Measurements from ENCODE around the gene NOS1AP.
"Not testable (repeated sequence)": the region's sequence is repeated elsewhere in the genome, so short reads cannot be mapped to it uniquely, and the experiment has no call there.

The NOS1AP gene

GRCh38 chr1:162056579-162056978 is 12.9 kb upstream of the NOS1AP start:
- Histone ChIP-seq H3K36me3 (ENCODE audit: insufficient read depth, insufficient read length, low read length) (no peaks in the 10 kb centered on the region), H3K9me3 (ENCODE audit: insufficient read depth, low read length) (no peaks in the 10 kb centered on the region)

GRCh38 chr1:162059721-162060120 is 9.8 kb upstream of the NOS1AP start:
- H3K4me1 ChIP-seq (ENCODE audit: insufficient read depth, insufficient read length) = peaks cover 3% of the 10 kb centered on the region
- no peak overlapping the region for H3K9ac ChIP-seq (ENCODE audit: insufficient read length, low read depth)
- no peaks in the 10 kb centered on the region for H3K27me3 ChIP-seq (ENCODE audit: insufficient read depth, insufficient read length)
- TF ChIP-seq ZNF274 (IDR thresholded peaks at IDR 0.05; ENCODE audit: low read depth, low read length) (no peak), SUZ12 (IDR thresholded peaks at IDR 0.05; ENCODE audit: extremely low read depth, insufficient read depth, insufficient read length) (no peak), YY1 (IDR thresholded peaks at IDR 0.05; ENCODE audit: insufficient read depth, insufficient read length) (no peak)
- H3K9me3 ChIP-seq (ENCODE audit: insufficient read depth, low read length) = no peaks in the 10 kb centered on the region
- H3K4me3 ChIP-seq (ENCODE audit: insufficient read length, low read depth) = no peak overlapping the region
- no peak for DNase-seq (ENCODE audit: low read depth, low spot score)
- no peaks in the 10 kb centered on the region for H3K36me3 ChIP-seq (ENCODE audit: insufficient read depth, insufficient read length, low read length)

More at GRCh38 chr1:162056579-162056978, 12.9 kb upstream of the NOS1AP start:
- Histone ChIP-seq H3K27me3 (ENCODE audit: insufficient read depth, insufficient read length) (no peaks in the 10 kb centered on the region), H3K4me3 (ENCODE audit: insufficient read length, low read depth) (no peak overlapping the region), H3K4me1 (ENCODE audit: insufficient read depth, insufficient read length) (peaks cover 3% of the 10 kb centered on the region), H3K9ac (ENCODE audit: insufficient read length, low read depth) (no peak overlapping the region)
- DNase-seq (ENCODE audit: low read depth, low spot score) = no peak
- TF ChIP-seq YY1 (IDR thresholded peaks at IDR 0.05; ENCODE audit: insufficient read depth, insufficient read length) = no peak
- no peak for TF ChIP-seq ZNF274 (IDR thresholded peaks at IDR 0.05; ENCODE audit: low read depth, low read length)
- TF ChIP-seq SUZ12 (IDR thresholded peaks at IDR 0.05; ENCODE audit: extremely low read depth, insufficient read depth, insufficient read length) = no peak

- H3K4me1 ChIP-seq (ENCODE audit: insufficient read depth, insufficient read length) = peaks cover under 1% of the 10 kb centered on the region
- DNase-seq (ENCODE audit: low read depth, low spot score) = no peak
- H3K27me3 ChIP-seq (ENCODE audit: insufficient read depth, insufficient read length) = no peaks in the 10 kb centered on the region
- no peaks in the 10 kb centered on the region for H3K36me3 ChIP-seq (ENCODE audit: insufficient read depth, insufficient read length, low read length)
- no peak overlapping the region for H3K9ac ChIP-seq (ENCODE audit: insufficient read length, low read depth)
- TF ChIP-seq ZNF274 (IDR thresholded peaks at IDR 0.05; ENCODE audit: low read depth, low read length) (no peak), SUZ12 (IDR thresholded peaks at IDR 0.05; ENCODE audit: extremely low read depth, insufficient read depth, insufficient read length) (no peak), YY1 (IDR thresholded peaks at IDR 0.05; ENCODE audit: insufficient read depth, insufficient read length) (no peak)
- H3K9me3 ChIP-seq (ENCODE audit: insufficient read depth, low read length) = no peaks in the 10 kb centered on the region
- H3K4me3 ChIP-seq (ENCODE audit: insufficient read length, low read depth) = no peak overlapping the region
These were observed 9.2 kb upstream of the NOS1AP start for GRCh38 chr1:162060314-162060713.

- TF ChIP-seq YY1 (IDR thresholded peaks at IDR 0.05; ENCODE audit: insufficient read depth, insufficient read length) (no peak), ZNF274 (IDR thresholded peaks at IDR 0.05; ENCODE audit: low read depth, low read length) (no peak), SUZ12 (IDR thresholded peaks at IDR 0.05; ENCODE audit: extremely low read depth, insufficient read depth, insufficient read length) (no peak)
- no peaks in the 10 kb centered on the region for H3K4me1 ChIP-seq (ENCODE audit: insufficient read depth, insufficient read length)
- no peaks in the 10 kb centered on the region for H3K9me3 ChIP-seq (ENCODE audit: insufficient read depth, low read length)
- no peak for DNase-seq (ENCODE audit: low read depth, low spot score)
- no peak overlapping the region for H3K4me3 ChIP-seq (ENCODE audit: insufficient read length, low read depth)
- H3K27me3 ChIP-seq (ENCODE audit: insufficient read depth, insufficient read length) = peaks cover 2% of the 10 kb centered on the region
- H3K36me3 ChIP-seq (ENCODE audit: insufficient read depth, insufficient read length, low read length) = no peaks in the 10 kb centered on the region
- H3K9ac ChIP-seq (ENCODE audit: insufficient read length, low read depth) = no peak overlapping the region
These were observed 6.9 kb upstream of the NOS1AP start for GRCh38 chr1:162062542-162063015.

- Histone ChIP-seq H3K4me1 (ENCODE audit: insufficient read depth, insufficient read length) (no peaks in the 10 kb centered on the region), H3K9me3 (ENCODE audit: insufficient read depth, low read length) (no peaks in the 10 kb centered on the region), H3K36me3 (ENCODE audit: insufficient read depth, insufficient read length, low read length) (no peaks in the 10 kb centered on the region), H3K27me3 (ENCODE audit: insufficient read depth, insufficient read length) (peaks cover 14% of the 10 kb centered on the region), H3K9ac (ENCODE audit: insufficient read length, low read depth) (no peak overlapping the region), H3K4me3 (ENCODE audit: insufficient read length, low read depth) (no peak overlapping the region)
- DNase-seq (ENCODE audit: low read depth, low spot score) = no peak
- no peak for TF ChIP-seq YY1 (IDR thresholded peaks at IDR 0.05; ENCODE audit: insufficient read depth, insufficient read length)
- no peak for TF ChIP-seq SUZ12 (IDR thresholded peaks at IDR 0.05; ENCODE audit: extremely low read depth, insufficient read depth, insufficient read length)
- no peak for TF ChIP-seq ZNF274 (IDR thresholded peaks at IDR 0.05; ENCODE audit: low read depth, low read length)
These were observed 4.5 kb upstream of the NOS1AP start for GRCh38 chr1:162065016-162065415.

GRCh38 chr1:162066836-162067235 is 2.7 kb upstream of the NOS1AP start:
- DNase-seq (ENCODE audit: low read depth, low spot score); H3K4me3 ChIP-seq (ENCODE audit: insufficient read length, low read depth); H3K36me3 ChIP-seq (ENCODE audit: insufficient read depth, insufficient read length, low read length); H3K4me1 ChIP-seq (ENCODE audit: insufficient read depth, insufficient read length); H3K9me3 ChIP-seq (ENCODE audit: insufficient read depth, low read length); H3K9ac ChIP-seq (ENCODE audit: insufficient read length, low read depth): not testable (repeated sequence)
- peaks cover 14% of the 10 kb centered on the region for H3K27me3 ChIP-seq (ENCODE audit: insufficient read depth, insufficient read length)

- TF ChIP-seq YY1 (IDR thresholded peaks at IDR 0.05; ENCODE audit: insufficient read depth, insufficient read length) = no peak
- no peak for TF ChIP-seq ZNF274 (IDR thresholded peaks at IDR 0.05; ENCODE audit: low read depth, low read length)
- TF ChIP-seq SUZ12 (IDR thresholded peaks at IDR 0.05; ENCODE audit: extremely low read depth, insufficient read depth, insufficient read length) = no peak
These were observed 2.0 kb upstream of the NOS1AP start for GRCh38 chr1:162067466-162067865.

GRCh38 chr1:162068301-162068700 is 1.2 kb upstream of the NOS1AP start:
- no peak overlapping the region for H3K9ac ChIP-seq (ENCODE audit: insufficient read length, low read depth)
- peaks cover 6% of the 10 kb centered on the region for H3K4me1 ChIP-seq (ENCODE audit: insufficient read depth, insufficient read length)
- DNase-seq (ENCODE audit: low read depth, low spot score) = no peak
- H3K27me3 ChIP-seq (ENCODE audit: insufficient read depth, insufficient read length) = peaks cover 14% of the 10 kb centered on the region
- H3K36me3 ChIP-seq (ENCODE audit: insufficient read depth, insufficient read length, low read length) = no peaks in the 10 kb centered on the region
- no peaks in the 10 kb centered on the region for H3K9me3 ChIP-seq (ENCODE audit: insufficient read depth, low read length)
- TF ChIP-seq SUZ12 (IDR thresholded peaks at IDR 0.05; ENCODE audit: extremely low read depth, insufficient read depth, insufficient read length) (no peak), ZNF274 (IDR thresholded peaks at IDR 0.05; ENCODE audit: low read depth, low read length) (no peak), YY1 (IDR thresholded peaks at IDR 0.05; ENCODE audit: insufficient read depth, insufficient read length) (no peak)
- no peak overlapping the region for H3K4me3 ChIP-seq (ENCODE audit: insufficient read length, low read depth)

More at GRCh38 chr1:162067466-162067865, 2.0 kb upstream of the NOS1AP start:
- H3K4me3 ChIP-seq (ENCODE audit: insufficient read length, low read depth) = no peak overlapping the region
- no peak overlapping the region for H3K9ac ChIP-seq (ENCODE audit: insufficient read length, low read depth)
- H3K9me3 ChIP-seq (ENCODE audit: insufficient read depth, low read length) = no peaks in the 10 kb centered on the region
- H3K27me3 ChIP-seq (ENCODE audit: insufficient read depth, insufficient read length) = peaks cover 14% of the 10 kb centered on the region
- no peaks in the 10 kb centered on the region for H3K36me3 ChIP-seq (ENCODE audit: insufficient read depth, insufficient read length, low read length)
- no peak for DNase-seq (ENCODE audit: low read depth, low spot score)
- peaks cover 6% of the 10 kb centered on the region for H3K4me1 ChIP-seq (ENCODE audit: insufficient read depth, insufficient read length)
